Lower leg skin (tissue), 4 donors: ENCODE measurements around the gene WIPF1. TPM values are rescaled to one million over a fixed set of nuclear protein-coding genes. Genes with fewer than 3 reads are reported as not detected.

Experiments
- DNase-seq, 2 donors: peaks; one replicate each; pipeline ENCODE4 v3.0.0-alpha.2; 2019; ENCODE audit warnings: low spot score in 2 of 2
- H3K4me3 ChIP-seq: fragments of 200-600 bp; sonication (generic); 2 replicates; pipeline ENCODE4 v1.5.1; 2017; ENCODE audit warnings: mild to moderate bottlenecking, low read depth; ENCODE audit not compliant: poor library complexity, severe bottlenecking
- CTCF ChIP-seq, 3 donors: fragments of 450-650 bp; IDR thresholded peaks; one replicate each; pipeline ENCODE4 v1.5.1; 2016; ENCODE audit warnings: antibody characterized with exemption in 3 of 3, mild to moderate bottlenecking in 3 of 3, moderate library complexity in 2 of 3
- POLR2A ChIP-seq, 2 donors: fragments of 450-650 bp; IDR thresholded peaks; one replicate each; pipeline ENCODE4 v1.6.1; 2016 to 2017; ENCODE audit warnings: antibody characterized with exemption in 2 of 2, mild to moderate bottlenecking in 1 of 2, moderate library complexity in 1 of 2
- WGBS, 2 donors: methylation state at CpG; one replicate each; pipeline ENCODE4 v1.1.5; 2018; 5-methylcytosine and 5-hydroxymethylcytosine counted together
- intact Hi-C: fragments of 100-400 bp; cut with DNase I; formaldehyde crosslinking; loops from one replicate; pipeline ENCODE4 v1.15.0; 2023; ENCODE audit warnings: low total_unique reads
- total RNA-seq, 4 donors: library from RNA; depleted of rRNA; stranded (reverse); fragments of >200 nt; gene quantifications; one replicate each; pipeline ENCODE4 v1.1.0, GENCODE V29; 2016

WIPF1 gene
- total RNA-seq, 4 donors from 2014 or later: 5.0 to 12.4 (median 9.1) TPM

GRCh38 chr2:174606336-174606735 lies 8.7 kb upstream of the WIPF1 start:
- no peak for TF ChIP-seq POLR2A (IDR thresholded peaks at IDR 0.05)
- TF ChIP-seq CTCF (IDR thresholded peaks at IDR 0.05): no peak
- WGBS, 2 donors: 16 to 45% methylated on average over 3 of the region's 3 CpGs
- peak in 1 of 2 donors; percentile 76 for DNase-seq
- no peak overlapping the region for H3K4me3 ChIP-seq
- intact Hi-C loops: no loop called here

- DNase-seq: no peak
- intact Hi-C loops: no loop called here
- H3K4me3 ChIP-seq: no peak overlapping the region
- no peak for TF ChIP-seq CTCF (IDR thresholded peaks at IDR 0.05)
- no peak for TF ChIP-seq POLR2A (IDR thresholded peaks at IDR 0.05)
These were observed 8.1 kb upstream of the WIPF1 start for GRCh38 chr2:174605687-174606086.

GRCh38 chr2:174603280-174603679 lies 5.7 kb upstream of the WIPF1 start:
- TF ChIP-seq CTCF (IDR thresholded peaks at IDR 0.05) (no peak), POLR2A (IDR thresholded peaks at IDR 0.05) (no peak)
- whole genome bisulfite sequencing, 2 donors: 21 to 27% methylated on average over 3 of the region's 3 CpGs
- no peak overlapping the region for H3K4me3 ChIP-seq
- intact Hi-C loops: no loop called here
- DNase-seq: peak in 1 of 2 donors; percentile 59

GRCh38 chr2:174602745-174603144 lies 5.1 kb upstream of the WIPF1 start:
- WGBS, 2 donors: 64 to 72% methylated on average over 3 of the region's 3 CpGs
- intact Hi-C loops: no loop called here
- no peak overlapping the region for H3K4me3 ChIP-seq
- TF ChIP-seq CTCF (IDR thresholded peaks at IDR 0.05): no peak
- no peak for TF ChIP-seq POLR2A (IDR thresholded peaks at IDR 0.05)
- DNase-seq: no peak

- DNase-seq: no peak
- no peak overlapping the region for H3K4me3 ChIP-seq
- 82 to 87% methylated on average over 4 of the region's 4 CpGs for WGBS, 2 donors
- intact Hi-C loops: no loop called here
- TF ChIP-seq CTCF (IDR thresholded peaks at IDR 0.05) (no peak), POLR2A (IDR thresholded peaks at IDR 0.05) (no peak)
These were observed 2.7 kb upstream of the WIPF1 start for GRCh38 chr2:174600349-174600748.

GRCh38 chr2:174599310-174599921 lies 1.8 kb upstream of the WIPF1 start:
- 86 to 95% methylated on average over 6 of the region's 6 CpGs for WGBS, 2 donors
- DNase-seq: no peak
- H3K4me3 ChIP-seq: no peak overlapping the region
- TF ChIP-seq CTCF (IDR thresholded peaks at IDR 0.05) (no peak), POLR2A (IDR thresholded peaks at IDR 0.05) (no peak)
- intact Hi-C loops: no loop called here
